Activated CD4-positive, alpha-beta memory T cell treated with anti-CD3 and anti-CD28 coated beads, Interleukin-2, amount 10 ng/mL, durations not matched to agents 7 days and 5 days (primary cell): ENCODE measurements around the gene CD6. TPM values are rescaled to one million over a fixed set of nuclear protein-coding genes. Genes with fewer than 3 reads are reported as not detected.

ENCODE experiments used
- CTCF ChIA-PET: fragments of 350-600 bp; sonication (Branson Sonifier 250); formaldehyde crosslinking; loops from one replicate; lab custom pipeline; 2021; ENCODE audit warnings: antibody characterized with exemption, inconsistent platforms; lab: Charles Lee
- POLR2A ChIA-PET: fragments of 350-600 bp; sonication (Branson Sonifier 250); formaldehyde crosslinking; loops from one replicate; lab custom pipeline; 2021; ENCODE audit warnings: antibody characterized with exemption; lab: Charles Lee
- DNase-seq: peaks from one replicate; pipeline ENCODE4 v3.0.0-alpha.2; 2020
- H3K27ac Mint-ChIP-seq: one replicate; pipeline ENCODE4 v1.8.0; 2021; ENCODE audit warnings: mild to moderate bottlenecking, mixed read lengths
- H3K27me3 Mint-ChIP-seq: one replicate; pipeline ENCODE4 v1.8.0; 2021; ENCODE audit warnings: mixed read lengths
- H3K36me3 Mint-ChIP-seq: one replicate; pipeline ENCODE4 v1.8.0; 2021; ENCODE audit warnings: low read depth, mixed read lengths
- H3K4me1 Mint-ChIP-seq: one replicate; pipeline ENCODE4 v1.8.0; 2021; ENCODE audit warnings: mixed read lengths
- H3K4me3 Mint-ChIP-seq: one replicate; pipeline ENCODE4 v1.8.0; 2021; ENCODE audit warnings: mild to moderate bottlenecking, mixed read lengths
- H3K9me3 Mint-ChIP-seq: one replicate; pipeline ENCODE4 v1.8.0; 2021; ENCODE audit warnings: mixed read lengths
- total RNA-seq, 2 experiments: library from RNA; stranded (reverse); gene quantifications; one replicate each; pipeline ENCODE4 v1.2.3, GENCODE V29; 2021

The CD6 gene
- total RNA-seq, 2 experiments from 2014 or later, result 293 to 299 TPM

GRCh38 chr11:61069427-61069826 is 97.9 kb downstream of the CD6 start:
- Mint-ChIP-seq H3K4me3 (no peak overlapping the region), H3K36me3 (peaks cover 55% of the 10 kb centered on the region), H3K4me1 (peaks cover 90% of the 10 kb centered on the region)

More at GRCh38 chr11:61069427-61069826, 97.9 kb downstream of the CD6 start:
- ChIA-PET POLR2A (interaction anchor here (0.6 to 5.9 kb wide), 10 partner anchors 9 to 43 kb away, joined by 3 to 61 read pairs (median 3); partner anchors contain the start of gene CD5), CTCF (no interaction called here)
- no peaks in the 10 kb centered on the region for H3K27me3 Mint-ChIP-seq
- H3K9me3 Mint-ChIP-seq, result no peaks in the 10 kb centered on the region
- peak; percentile 9 for DNase-seq
- H3K27ac Mint-ChIP-seq, result peak overlapping the region; percentile 48

Other genes with a start within 250 kb of the CD6 start
- not detected for gene MS4A18, start 247.0 kb upstream of the CD6 start, total RNA-seq
- not detected for gene MS4A15, start 214.8 kb upstream of the CD6 start, total RNA-seq
- gene MS4A10, start 186.3 kb upstream of the CD6 start, total RNA-seq, result not detected
- gene CCDC86, start 129.6 kb upstream of the CD6 start, total RNA-seq, result 10 to 100 TPM; 15.3 to 16.5 TPM
- 1 to 10 TPM; 5.7 TPM for gene PTGDR2, start 115.7 kb upstream of the CD6 start, total RNA-seq
- gene ZP1, start 104.1 kb upstream of the CD6 start, total RNA-seq, result under 1 TPM in 1 of 2 experiments, not detected in 1; 0.18 TPM
- gene PRPF19, start 65.1 kb upstream of the CD6 start, total RNA-seq, result 100 to 1,000 TPM in 1 of 2 experiments, 10 to 100 TPM in 1; 99.2 to 103 TPM
- gene TMEM109, start 57.5 kb upstream of the CD6 start, total RNA-seq, result 100 to 1,000 TPM; 101 to 110 TPM
- under 1 TPM in 1 of 2 experiments, not detected in 1; 0.30 TPM for gene TMEM132A, start 47.2 kb upstream of the CD6 start, total RNA-seq
- 1 to 10 TPM in 1 of 2 experiments, under 1 TPM in 1; 0.28 to 1.0 TPM for gene SLC15A3, start 19.5 kb upstream of the CD6 start, total RNA-seq
- 100 to 1,000 TPM; 359 to 373 TPM for gene CD5, start 130.8 kb downstream of the CD6 start, total RNA-seq
- 1 to 10 TPM; 6.1 to 7.5 TPM for gene VPS37C, start 189.7 kb downstream of the CD6 start, total RNA-seq
- gene PGA3, start 231.8 kb downstream of the CD6 start, total RNA-seq, result not detected